Measurements from ENCODE around the gene FTO.

GRCh38 chr16:54055191-54055590 is 351.2 kb downstream of the FTO start:
- TF ChIP-seq POLR2A (IDR thresholded peaks at IDR 0.05) (no peak), CTCF (IDR thresholded peaks at IDR 0.05) (no peak)
